ENCODE results near the gene ATP6V0A4. TPM values are rescaled to one million over a fixed set of nuclear protein-coding genes. Genes with fewer than 3 reads are reported as not detected.

The ATP6V0A4 gene
- total RNA-seq, 1 experiment from 2014 or later = 7.7 TPM

DNA sequence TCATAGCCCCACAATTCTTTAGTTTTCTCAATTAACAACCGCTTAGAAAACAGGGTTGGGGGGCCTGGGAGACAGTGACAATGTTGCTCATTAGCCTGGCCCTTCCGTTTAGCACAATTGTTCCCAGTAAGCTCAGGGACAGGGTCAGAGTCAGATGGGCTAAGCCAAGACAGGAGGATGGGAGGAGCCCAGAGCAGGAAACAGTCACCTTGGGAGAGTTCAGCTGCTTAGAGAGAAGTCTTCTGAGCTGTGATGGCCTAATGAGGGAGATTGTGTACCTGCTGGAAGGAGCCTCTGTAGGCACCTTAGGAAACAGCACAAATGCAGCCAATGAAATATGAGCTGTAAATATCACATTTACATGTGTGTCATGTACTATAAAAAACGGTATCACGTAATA is 132.7 kb downstream of the ATP6V0A4 start:
- DNase-seq = no peak
- TF ChIP-seq, protein P1, sequence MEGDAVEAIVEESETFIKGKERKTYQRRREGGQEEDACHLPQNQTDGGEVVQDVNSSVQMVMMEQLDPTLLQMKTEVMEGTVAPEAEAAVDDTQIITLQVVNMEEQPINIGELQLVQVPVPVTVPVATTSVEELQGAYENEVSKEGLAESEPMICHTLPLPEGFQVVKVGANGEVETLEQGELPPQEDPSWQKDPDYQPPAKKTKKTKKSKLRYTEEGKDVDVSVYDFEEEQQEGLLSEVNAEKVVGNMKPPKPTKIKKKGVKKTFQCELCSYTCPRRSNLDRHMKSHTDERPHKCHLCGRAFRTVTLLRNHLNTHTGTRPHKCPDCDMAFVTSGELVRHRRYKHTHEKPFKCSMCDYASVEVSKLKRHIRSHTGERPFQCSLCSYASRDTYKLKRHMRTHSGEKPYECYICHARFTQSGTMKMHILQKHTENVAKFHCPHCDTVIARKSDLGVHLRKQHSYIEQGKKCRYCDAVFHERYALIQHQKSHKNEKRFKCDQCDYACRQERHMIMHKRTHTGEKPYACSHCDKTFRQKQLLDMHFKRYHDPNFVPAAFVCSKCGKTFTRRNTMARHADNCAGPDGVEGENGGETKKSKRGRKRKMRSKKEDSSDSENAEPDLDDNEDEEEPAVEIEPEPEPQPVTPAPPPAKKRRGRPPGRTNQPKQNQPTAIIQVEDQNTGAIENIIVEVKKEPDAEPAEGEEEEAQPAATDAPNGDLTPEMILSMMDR (IDR thresholded peaks at IDR 0.05; ENCODE audit: unreplicated experiment) = no peak
- Mint-ChIP-seq H3K9me3 (ENCODE audit: low read depth, unreplicated experiment) (peaks cover 3% of the 10 kb centered on the region), H3K27ac (ENCODE audit: unreplicated experiment) (no peak overlapping the region), H3K4me3 (ENCODE audit: low read depth, unreplicated experiment) (peak overlapping the region; percentile 86), H3K4me1 (ENCODE audit: low read depth, unreplicated experiment) (peaks cover 28% of the 10 kb centered on the region), H3K36me3 (ENCODE audit: insufficient read depth, unreplicated experiment) (peaks cover 19% of the 10 kb centered on the region), H3K27me3 (ENCODE audit: unreplicated experiment) (no peaks in the 10 kb centered on the region)
- intact Hi-C loops (cut with micrococcal nuclease; ENCODE audit: unreplicated experiment) = loop anchor here (10.0 kb wide), 2 partner anchors 100 to 200 kb away; no protein-coding TSS in a partner anchor
- BruUV-seq (replicated peaks) = no TSS peak
- CTCF ChIA-PET = interaction anchor here (0.9 to 1.2 kb wide), 2 partner anchors 18 to 87 kb away, joined by 3 read pairs; no protein-coding TSS in a partner anchor

DNA sequence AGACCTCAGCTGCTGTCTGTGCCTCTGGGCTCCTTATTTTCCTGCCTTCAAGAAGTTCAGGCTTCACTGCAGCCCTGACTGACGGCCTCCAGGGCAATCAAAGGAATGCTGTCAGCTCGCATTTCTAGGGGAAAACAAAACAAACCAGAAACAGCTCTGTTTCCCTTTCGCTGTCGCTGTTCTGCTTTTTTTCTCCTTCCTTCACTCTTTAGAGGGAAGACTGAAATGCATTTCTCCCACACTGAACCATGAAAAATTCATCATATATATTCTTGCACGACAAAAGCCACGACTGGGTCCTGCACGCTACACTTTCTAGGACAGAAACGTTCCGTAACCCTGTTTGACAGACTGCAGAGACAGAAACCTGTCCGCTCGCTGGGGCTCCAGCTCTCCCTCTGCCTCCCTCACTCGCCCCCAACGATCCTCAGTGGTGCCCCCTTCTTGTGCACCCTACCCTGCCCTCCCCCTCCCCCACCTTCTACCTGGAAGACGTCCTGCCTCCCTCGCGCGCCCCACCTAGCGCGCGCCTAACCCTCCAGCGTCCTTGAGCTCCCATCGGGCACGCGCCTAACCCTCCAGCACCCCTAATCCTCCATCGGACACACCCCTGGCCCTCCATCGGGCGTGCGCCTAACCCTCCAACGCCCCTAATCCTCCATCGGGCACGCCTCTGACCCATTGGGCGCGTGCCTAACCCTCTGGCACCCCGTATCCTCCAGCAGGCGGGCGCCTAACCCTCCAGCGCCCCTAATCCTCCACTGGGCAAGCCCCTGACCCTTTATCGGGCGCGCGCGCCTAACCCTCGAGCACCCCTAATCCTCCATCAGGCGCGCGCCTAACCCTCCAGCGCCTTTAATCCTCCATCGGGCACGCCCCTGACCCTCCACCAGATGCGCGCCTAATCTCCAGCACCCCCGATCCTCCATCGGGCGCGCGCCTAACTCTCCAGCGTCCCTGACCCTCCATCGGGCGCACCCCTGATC is 134.0 kb downstream of the ATP6V0A4 start:
- peaks cover 19% of the 10 kb centered on the region for H3K36me3 Mint-ChIP-seq (ENCODE audit: insufficient read depth, unreplicated experiment)
- H3K27ac Mint-ChIP-seq (ENCODE audit: unreplicated experiment) = peak overlapping the region; percentile 58
- peaks cover 17% of the 10 kb centered on the region for H3K4me1 Mint-ChIP-seq (ENCODE audit: low read depth, unreplicated experiment)
- TF ChIP-seq, protein P1 (IDR thresholded peaks at IDR 0.05; ENCODE audit: unreplicated experiment) = no peak
- H3K27me3 Mint-ChIP-seq (ENCODE audit: unreplicated experiment) = no peaks in the 10 kb centered on the region
- peaks cover 3% of the 10 kb centered on the region for H3K9me3 Mint-ChIP-seq (ENCODE audit: low read depth, unreplicated experiment)
- CTCF ChIA-PET = interaction anchor here (0.6 to 1.2 kb wide), 5 partner anchors 22 to 727 kb away, joined by 3 to 6 read pairs (median 3); partner anchors contain the start of gene TRIM24
- intact Hi-C loops (cut with micrococcal nuclease; ENCODE audit: unreplicated experiment) = loop anchor here (10.0 kb wide), 2 partner anchors 99 to 201 kb away; no protein-coding TSS in a partner anchor
- H3K4me3 Mint-ChIP-seq (ENCODE audit: low read depth, unreplicated experiment) = peak overlapping the region; percentile 86
- BruUV-seq (replicated peaks) = no TSS peak
- peak; percentile 38 for DNase-seq

DNA sequence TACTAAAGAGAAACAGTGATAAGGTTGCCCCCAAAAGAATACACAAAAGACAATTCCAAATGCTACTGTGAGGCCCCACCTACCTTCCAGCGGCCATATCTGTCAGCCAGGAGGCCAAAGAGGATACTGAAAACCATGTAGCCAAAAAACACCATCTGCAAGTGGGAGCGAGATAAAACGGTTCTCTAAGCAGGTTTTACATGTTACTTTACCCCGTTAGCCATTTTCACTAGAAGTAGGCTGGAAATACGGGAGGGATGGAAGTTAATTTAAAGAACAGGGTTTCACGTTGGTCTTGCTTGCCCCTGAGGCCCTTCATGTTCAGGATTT is 135.0 kb downstream of the ATP6V0A4 start:
- no TSS peak for BruUV-seq (replicated peaks)
- Mint-ChIP-seq H3K36me3 (ENCODE audit: insufficient read depth, unreplicated experiment) (peaks cover 19% of the 10 kb centered on the region), H3K27ac (ENCODE audit: unreplicated experiment) (no peak overlapping the region), H3K27me3 (ENCODE audit: unreplicated experiment) (no peaks in the 10 kb centered on the region), H3K4me1 (ENCODE audit: low read depth, unreplicated experiment) (peaks cover 17% of the 10 kb centered on the region), H3K4me3 (ENCODE audit: low read depth, unreplicated experiment) (no peak overlapping the region), H3K9me3 (ENCODE audit: low read depth, unreplicated experiment) (peaks cover 3% of the 10 kb centered on the region)
- CTCF ChIA-PET = no interaction called here
- DNase-seq = no peak
- intact Hi-C loops (cut with micrococcal nuclease; ENCODE audit: unreplicated experiment) = loop anchor here (10.0 kb wide), 2 partner anchors 98 to 202 kb away; no protein-coding TSS in a partner anchor
- TF ChIP-seq, protein P1 (IDR thresholded peaks at IDR 0.05; ENCODE audit: unreplicated experiment) = no peak

DNA sequence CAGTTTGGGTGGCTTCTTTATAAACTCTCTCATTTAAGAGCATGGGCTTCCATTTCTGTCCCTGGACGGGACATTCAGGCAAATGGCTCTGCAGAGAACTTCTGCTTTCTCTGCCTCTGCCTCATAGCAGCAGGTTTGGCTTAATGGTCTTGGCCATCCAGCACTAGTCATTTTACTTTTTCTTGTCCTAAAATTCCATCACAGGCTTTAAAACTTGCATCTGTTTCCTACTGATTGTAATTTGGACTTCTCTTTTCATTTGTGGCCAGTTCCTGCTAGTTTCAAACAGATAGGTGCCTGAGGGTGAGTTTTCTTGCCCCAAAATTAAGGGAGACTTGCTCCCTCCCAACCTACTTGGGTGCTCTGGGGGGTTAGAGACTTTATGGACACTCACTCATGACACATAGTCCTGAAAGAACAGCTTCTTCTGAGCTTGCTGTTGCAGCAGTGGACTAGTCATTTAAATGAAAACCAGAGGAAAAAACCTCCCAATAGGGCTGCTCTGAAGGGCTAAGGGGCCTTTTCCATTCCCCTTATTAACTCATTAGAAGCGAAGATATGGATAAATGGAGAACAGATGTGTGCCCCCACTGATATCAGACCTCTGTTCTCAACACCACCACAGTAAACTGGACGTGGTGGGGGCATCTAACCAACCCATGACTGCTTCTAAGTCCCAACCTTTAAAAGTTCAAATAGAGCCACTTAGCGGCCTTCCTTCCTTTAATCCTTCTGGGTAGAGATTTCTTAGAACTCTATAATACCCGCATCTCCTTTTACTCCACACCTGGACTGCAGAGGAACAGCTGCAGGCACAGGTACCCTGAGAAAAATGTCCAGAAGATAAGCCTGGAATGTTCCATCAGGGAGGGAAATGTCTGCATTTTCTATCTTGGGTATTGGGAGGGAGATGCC is 135.7 kb downstream of the ATP6V0A4 start:
- Mint-ChIP-seq H3K9me3 (ENCODE audit: low read depth, unreplicated experiment) (peaks cover under 1% of the 10 kb centered on the region), H3K27me3 (ENCODE audit: unreplicated experiment) (no peaks in the 10 kb centered on the region), H3K36me3 (ENCODE audit: insufficient read depth, unreplicated experiment) (peaks cover 19% of the 10 kb centered on the region), H3K4me1 (ENCODE audit: low read depth, unreplicated experiment) (peaks cover 17% of the 10 kb centered on the region), H3K4me3 (ENCODE audit: low read depth, unreplicated experiment) (no peak overlapping the region), H3K27ac (ENCODE audit: unreplicated experiment) (no peak overlapping the region)
- CTCF ChIA-PET = no interaction called here
- DNase-seq = no peak
- BruUV-seq (replicated peaks) = no TSS peak
- TF ChIP-seq, protein P1 (IDR thresholded peaks at IDR 0.05; ENCODE audit: unreplicated experiment) = no peak
- intact Hi-C loops (cut with micrococcal nuclease; ENCODE audit: unreplicated experiment) = loop anchor here (10.0 kb wide), 2 partner anchors 98 to 202 kb away; no protein-coding TSS in a partner anchor

All from Calu3 (cell line).